GM12865 (cell line): Measurements from ENCODE around the gene PPP1R16B.

Experiments
- DNase-seq: peaks from one replicate; pipeline ENCODE4 v3.0.0; 2010; ENCODE audit warnings: low read depth
- H3K4me3 ChIP-seq: 2 replicates; pipeline ENCODE4 v1.5.1; 2011; ENCODE audit warnings: mild to moderate bottlenecking, low read depth, low read length, control low read depth
- TF ChIP-seq, protein P1 (sequence below): IDR thresholded peaks from 2 replicates; pipeline ENCODE4 v1.5.1; 2011; ENCODE audit warnings: low read length, control low read depth, low read depth, inconsistent platforms; ENCODE audit not compliant: insufficient read depth; ENCODE audit errors: missing control alignments

The PPP1R16B gene

DNA sequence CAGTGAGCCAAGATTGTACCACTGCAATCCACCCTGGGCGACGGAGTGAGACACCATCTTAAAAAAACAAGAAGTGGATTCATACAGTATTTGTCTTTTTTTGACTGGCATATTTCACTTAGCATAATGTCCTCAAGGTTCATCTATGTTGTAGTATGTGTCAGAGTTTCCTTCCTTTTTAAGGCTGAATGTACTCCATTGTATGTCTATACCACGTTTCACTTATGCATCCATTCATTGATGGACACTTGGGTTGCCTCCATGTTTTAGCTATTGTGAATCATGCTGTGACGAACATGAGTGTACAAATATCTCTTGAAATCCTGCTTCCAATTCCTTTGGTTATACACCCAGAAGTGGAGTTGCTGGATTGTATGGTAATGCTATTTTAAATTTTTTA lies 91.8 kb downstream of the PPP1R16B start:
- TF ChIP-seq, protein P1, sequence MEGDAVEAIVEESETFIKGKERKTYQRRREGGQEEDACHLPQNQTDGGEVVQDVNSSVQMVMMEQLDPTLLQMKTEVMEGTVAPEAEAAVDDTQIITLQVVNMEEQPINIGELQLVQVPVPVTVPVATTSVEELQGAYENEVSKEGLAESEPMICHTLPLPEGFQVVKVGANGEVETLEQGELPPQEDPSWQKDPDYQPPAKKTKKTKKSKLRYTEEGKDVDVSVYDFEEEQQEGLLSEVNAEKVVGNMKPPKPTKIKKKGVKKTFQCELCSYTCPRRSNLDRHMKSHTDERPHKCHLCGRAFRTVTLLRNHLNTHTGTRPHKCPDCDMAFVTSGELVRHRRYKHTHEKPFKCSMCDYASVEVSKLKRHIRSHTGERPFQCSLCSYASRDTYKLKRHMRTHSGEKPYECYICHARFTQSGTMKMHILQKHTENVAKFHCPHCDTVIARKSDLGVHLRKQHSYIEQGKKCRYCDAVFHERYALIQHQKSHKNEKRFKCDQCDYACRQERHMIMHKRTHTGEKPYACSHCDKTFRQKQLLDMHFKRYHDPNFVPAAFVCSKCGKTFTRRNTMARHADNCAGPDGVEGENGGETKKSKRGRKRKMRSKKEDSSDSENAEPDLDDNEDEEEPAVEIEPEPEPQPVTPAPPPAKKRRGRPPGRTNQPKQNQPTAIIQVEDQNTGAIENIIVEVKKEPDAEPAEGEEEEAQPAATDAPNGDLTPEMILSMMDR: no peak
- no peak for DNase-seq
- no peak overlapping the region for H3K4me3 ChIP-seq

DNA sequence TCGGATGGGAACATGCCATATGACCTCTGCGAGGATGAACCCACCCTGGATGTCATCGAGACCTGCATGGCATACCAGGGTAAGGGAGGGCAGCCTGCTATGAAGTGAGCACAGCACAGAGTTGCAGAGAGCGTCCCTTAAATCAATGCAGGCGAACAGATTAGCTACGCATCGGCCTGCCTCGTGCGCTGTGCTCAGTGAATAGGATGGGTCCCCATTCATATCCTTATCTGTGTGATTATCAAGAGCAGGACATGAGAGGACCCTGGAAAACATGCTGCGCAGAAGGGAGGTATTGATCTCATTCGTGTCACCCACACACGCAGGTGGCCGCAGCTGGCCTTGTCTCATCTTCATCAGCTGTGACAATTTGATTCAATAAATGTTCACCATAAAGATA lies 95.1 kb downstream of the PPP1R16B start:
- TF ChIP-seq, protein P1: no peak
- H3K4me3 ChIP-seq: no peak overlapping the region
- DNase-seq: no peak

DNA sequence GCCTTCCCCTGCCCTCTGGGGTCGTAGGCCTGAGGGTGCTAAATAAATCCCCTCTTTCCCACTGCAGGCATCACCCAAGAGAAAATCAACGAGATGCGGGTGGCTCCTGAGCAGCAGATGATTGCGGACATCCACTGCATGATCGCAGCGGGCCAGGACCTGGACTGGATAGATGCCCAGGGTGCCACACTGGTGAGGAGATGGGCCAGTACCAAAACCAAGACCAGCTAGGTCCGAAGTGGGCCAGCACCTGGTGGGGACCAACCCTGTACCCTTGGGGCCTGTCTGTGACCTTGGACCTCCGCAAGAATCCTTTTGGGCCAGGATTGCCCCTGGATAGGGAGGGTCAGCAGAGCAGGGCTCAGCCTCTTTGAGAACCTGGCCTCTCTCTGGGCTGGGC lies 97.1 kb downstream of the PPP1R16B start:
- no peak for DNase-seq

DNA sequence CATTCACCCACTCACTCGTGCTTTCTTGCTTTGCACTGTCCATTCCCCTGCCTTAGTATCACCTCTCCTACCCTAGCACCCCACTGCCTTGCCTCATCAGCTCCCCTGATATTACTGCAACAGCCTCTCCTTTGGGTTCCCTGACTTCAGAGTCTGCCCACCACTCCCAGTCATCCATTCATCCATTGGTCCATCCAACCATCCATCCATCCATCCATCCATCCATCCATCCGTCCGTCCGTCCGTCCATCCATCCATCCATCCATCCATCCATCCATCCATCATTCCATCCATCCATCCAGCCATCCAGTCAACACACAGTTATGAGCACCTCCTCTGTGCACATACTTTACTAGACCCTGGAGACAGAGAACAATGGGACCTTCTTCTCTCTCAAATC lies 97.8 kb downstream of the PPP1R16B start:
- TF ChIP-seq, protein P1: no peak
- H3K4me3 ChIP-seq: no peak overlapping the region
- no peak for DNase-seq

More for the DNA sequence above, 97.1 kb downstream of the PPP1R16B start:
- H3K4me3 ChIP-seq: no peak overlapping the region
- TF ChIP-seq, protein P1: no peak

DNA sequence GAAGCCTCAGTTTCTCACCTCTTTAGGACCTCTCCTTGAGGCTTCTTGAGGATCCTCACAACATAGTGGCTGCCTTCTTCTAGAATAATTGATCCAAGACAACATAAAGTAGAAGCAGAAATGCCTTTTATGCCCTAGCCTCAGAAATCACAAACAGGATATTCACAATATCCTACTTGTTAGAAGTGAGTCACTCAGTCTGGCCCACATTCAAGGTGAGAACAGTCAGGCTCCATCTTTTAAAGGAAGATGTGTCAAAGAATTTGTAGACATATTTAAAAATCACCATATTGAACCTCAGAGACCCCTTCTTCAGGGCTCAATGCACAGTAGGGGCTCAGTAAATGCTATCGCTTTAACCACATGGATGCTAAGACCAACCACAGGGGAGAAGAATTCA lies 99.9 kb downstream of the PPP1R16B start:
- TF ChIP-seq, protein P1: no peak
- no peak overlapping the region for H3K4me3 ChIP-seq
- DNase-seq: no peak

- DNase-seq: no peak
- H3K4me3 ChIP-seq: no peak overlapping the region
- TF ChIP-seq, protein P1: no peak
Measured at GRCh38 chr20:38907918-38908677, 102.6 kb downstream of the PPP1R16B start.

GRCh38 chr20:38915355-38915754 lies 109.9 kb downstream of the PPP1R16B start:
- TF ChIP-seq, protein P1: no peak
- DNase-seq: no peak
- H3K4me3 ChIP-seq: no peak overlapping the region
